ENCODE results near the gene AGAP1.
"Not testable (repeated sequence)": the region's sequence is repeated elsewhere in the genome, so short reads cannot be mapped to it uniquely, and the experiment has no call there.

AGAP1 gene

DNA sequence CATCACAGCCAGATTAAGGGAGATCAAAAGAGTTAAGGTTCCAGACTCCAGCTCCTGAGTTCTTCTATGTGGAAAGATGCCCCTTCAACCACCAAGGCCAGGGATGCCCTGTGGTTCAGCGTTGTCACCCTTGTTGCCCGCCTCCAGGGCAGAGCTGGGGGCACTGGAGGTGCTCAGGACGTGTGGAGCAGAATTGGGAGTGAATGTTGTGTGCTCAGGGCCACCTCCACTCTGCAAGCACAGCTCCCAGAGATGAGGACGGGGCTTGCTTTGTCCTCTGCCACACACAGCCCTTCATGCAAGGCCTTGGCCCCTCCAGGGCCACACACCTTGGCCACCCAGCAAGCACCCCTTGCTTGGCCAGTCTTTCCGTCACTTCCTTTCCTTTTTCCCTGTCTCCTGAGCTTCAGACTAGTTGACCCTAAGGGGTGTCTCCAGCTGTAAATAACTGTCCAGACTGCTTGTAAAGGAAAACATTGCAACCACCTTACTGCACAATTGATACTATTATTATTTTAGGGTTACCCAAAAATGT is 103.3 kb downstream of the AGAP1 start:
- Histone ChIP-seq H3K36me3 (ENCODE audit: control insufficient read depth in 1 of 2, insufficient read depth in 2 of 2, low read length in 2 of 2) (no peaks in the 10 kb centered on the region), H3K27me3 (ENCODE audit: low read depth, low read length) (no peaks in the 10 kb centered on the region), H3K27ac (ENCODE audit: low read length) (no peak overlapping the region), H3K9me3 (ENCODE audit: control insufficient read depth in 1 of 2, low read length in 2 of 2) (no peaks in the 10 kb centered on the region), H3K4me1 (ENCODE audit: control insufficient read depth in 1 of 2, insufficient read depth in 2 of 2, low read length in 2 of 2) (peaks cover 7 to 19% of the 10 kb centered on the region in 2 donors), H3K4me3 (ENCODE audit: low read depth in 1 of 2, low read length in 2 of 2) (no peak overlapping the region)

DNA sequence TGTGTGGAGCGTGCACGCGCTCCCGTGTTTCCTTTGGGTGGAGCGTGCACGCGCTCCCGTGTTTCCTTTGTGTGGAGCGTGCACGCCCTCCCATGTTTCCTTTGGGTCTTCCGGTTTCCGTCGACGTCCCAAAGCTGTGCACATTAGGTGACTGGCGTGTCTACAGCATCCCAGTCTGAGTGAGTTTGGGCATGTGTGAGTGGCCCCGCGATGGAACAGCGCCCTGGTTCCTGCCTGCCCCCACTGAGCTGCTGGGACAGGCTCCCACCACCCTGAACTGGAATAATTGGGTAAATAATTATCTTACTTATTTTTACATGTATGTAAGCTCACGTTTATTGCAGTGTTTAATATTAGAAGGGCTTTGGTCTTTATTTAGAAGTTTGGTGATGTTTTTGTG is 104.2 kb downstream of the AGAP1 start:
- no peaks in the 10 kb centered on the region for H3K9me3 ChIP-seq (ENCODE audit: control insufficient read depth in 1 of 2, low read length in 2 of 2)
- H3K27ac ChIP-seq (ENCODE audit: low read length) = no peak overlapping the region
- H3K27me3 ChIP-seq (ENCODE audit: low read depth, low read length) = no peaks in the 10 kb centered on the region
- H3K4me3 ChIP-seq (ENCODE audit: low read depth in 1 of 2, low read length in 2 of 2) = no peak overlapping the region
- H3K4me1 ChIP-seq (ENCODE audit: control insufficient read depth in 1 of 2, insufficient read depth in 2 of 2, low read length in 2 of 2) = peaks cover 7 to 19% of the 10 kb centered on the region in 2 donors
- H3K36me3 ChIP-seq (ENCODE audit: control insufficient read depth in 1 of 2, insufficient read depth in 2 of 2, low read length in 2 of 2) = no peaks in the 10 kb centered on the region

DNA sequence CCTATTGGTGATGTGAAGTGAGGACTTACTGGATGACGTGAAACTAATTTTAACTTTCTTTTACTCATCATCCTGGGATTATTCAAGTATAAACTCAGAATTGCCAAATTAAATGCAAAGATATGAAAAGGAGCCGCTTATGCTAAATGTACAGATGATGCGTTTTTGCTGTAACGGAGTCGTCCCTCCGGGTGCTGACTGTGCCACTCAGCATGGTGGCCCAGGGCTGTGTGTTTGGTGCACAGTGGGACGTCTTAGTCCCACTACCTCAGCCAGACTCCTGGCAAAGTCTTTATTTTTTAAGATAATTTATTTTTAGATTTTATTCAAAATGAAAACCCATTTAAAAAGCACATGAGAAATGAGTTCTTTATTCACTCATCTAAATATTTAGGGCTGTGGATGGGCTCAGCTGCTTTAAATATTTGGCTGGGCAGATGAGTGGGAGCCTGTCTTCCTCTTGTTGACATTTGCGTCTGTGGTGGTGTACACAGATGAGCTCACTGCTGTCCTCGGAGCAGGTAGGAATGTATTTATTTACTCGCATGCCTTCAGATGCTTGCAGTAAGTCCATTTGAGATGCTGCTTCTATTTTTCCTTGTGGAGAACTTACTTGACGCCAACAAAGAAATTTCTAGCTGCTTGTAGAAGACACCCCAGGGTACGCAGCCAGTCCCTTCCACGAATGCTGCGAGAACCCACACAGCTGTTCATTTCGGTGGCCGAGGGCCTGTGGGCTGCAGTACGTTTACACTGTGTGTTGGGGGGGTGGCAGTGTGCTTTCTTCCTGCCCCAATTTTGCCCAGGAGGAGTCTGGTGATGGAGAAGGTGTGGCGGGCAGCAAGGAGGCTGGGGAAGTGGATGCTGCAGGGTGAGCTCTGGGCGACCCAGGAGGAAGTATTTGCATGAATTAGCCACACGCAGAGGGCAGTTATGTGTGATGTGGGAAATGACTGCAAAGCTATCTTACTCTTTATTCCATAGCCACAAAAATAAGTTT is 105.0 kb downstream of the AGAP1 start:
- Histone ChIP-seq H3K4me1 (ENCODE audit: control insufficient read depth in 1 of 2, insufficient read depth in 2 of 2, low read length in 2 of 2) (peaks cover 7 to 19% of the 10 kb centered on the region in 2 donors), H3K4me3 (ENCODE audit: low read depth in 1 of 2, low read length in 2 of 2) (no peak overlapping the region), H3K9me3 (ENCODE audit: control insufficient read depth in 1 of 2, low read length in 2 of 2) (no peaks in the 10 kb centered on the region), H3K27ac (ENCODE audit: low read length) (no peak overlapping the region), H3K36me3 (ENCODE audit: control insufficient read depth in 1 of 2, insufficient read depth in 2 of 2, low read length in 2 of 2) (no peaks in the 10 kb centered on the region), H3K27me3 (ENCODE audit: low read depth, low read length) (no peaks in the 10 kb centered on the region)

DNA sequence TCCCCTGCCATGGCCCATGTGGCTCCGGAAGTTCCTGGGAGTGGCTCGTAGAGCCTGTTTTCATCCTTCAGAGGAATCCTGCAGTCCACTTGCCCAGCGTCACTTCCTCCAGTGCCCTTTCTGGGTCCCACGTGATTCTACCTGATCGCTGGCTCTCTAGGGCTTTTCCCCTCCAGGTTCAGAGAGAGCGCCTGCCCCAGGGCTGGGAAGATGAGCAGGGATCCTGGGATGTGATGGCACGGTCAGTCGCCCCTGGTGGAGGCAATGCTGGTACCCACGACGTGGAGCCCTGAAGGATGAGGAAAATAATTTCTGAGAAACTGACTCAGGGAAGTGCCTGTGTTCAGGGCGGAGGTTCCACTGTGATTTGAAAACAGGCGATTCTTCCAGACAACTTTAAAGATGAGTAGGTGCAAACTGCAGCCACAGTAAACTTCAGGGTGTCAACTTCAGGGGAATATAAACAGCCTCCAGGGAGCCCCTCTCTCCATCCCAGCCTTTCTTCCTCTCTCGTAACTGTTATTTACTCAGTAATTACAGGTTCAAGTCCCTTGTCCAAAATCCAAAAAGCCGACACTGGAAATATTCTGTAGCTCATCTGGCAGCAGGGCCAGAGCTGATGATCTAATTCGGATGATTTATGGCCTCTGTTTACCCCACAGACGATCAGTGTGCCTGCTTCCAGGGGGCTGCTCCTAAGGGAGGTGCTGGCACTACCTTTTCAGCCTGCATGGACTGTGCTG is 105.9 kb downstream of the AGAP1 start:
- Histone ChIP-seq H3K9me3 (ENCODE audit: control insufficient read depth in 1 of 2, low read length in 2 of 2) (no peaks in the 10 kb centered on the region), H3K4me1 (ENCODE audit: control insufficient read depth in 1 of 2, insufficient read depth in 2 of 2, low read length in 2 of 2) (peaks cover 7 to 19% of the 10 kb centered on the region in 2 donors), H3K4me3 (ENCODE audit: low read depth in 1 of 2, low read length in 2 of 2) (no peak overlapping the region), H3K36me3 (ENCODE audit: control insufficient read depth in 1 of 2, insufficient read depth in 2 of 2, low read length in 2 of 2) (no peaks in the 10 kb centered on the region), H3K27ac (ENCODE audit: low read length) (no peak overlapping the region), H3K27me3 (ENCODE audit: low read depth, low read length) (no peaks in the 10 kb centered on the region)

DNA sequence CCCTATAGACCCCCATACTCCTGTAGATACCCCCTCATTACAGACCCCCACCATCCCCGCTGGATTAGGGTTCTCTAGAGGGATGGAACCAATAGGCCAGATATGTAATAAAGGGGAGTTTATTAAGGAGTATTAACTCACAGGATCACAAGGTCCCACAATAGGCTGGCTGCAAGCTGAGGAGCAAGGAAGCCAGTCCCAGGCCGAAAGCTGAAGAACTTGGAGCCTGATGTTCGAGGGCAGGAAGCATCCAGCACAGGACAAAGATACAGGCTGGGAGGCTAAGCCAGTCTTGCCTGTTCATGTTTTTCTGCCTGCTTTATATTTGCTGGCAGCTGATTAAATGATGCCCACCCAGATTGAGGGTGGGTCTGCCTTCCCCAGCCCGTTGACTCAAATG is 106.6 kb downstream of the AGAP1 start:
- Histone ChIP-seq H3K27me3 (ENCODE audit: low read depth, low read length) (no peaks in the 10 kb centered on the region), H3K9me3 (ENCODE audit: control insufficient read depth in 1 of 2, low read length in 2 of 2) (no peaks in the 10 kb centered on the region), H3K36me3 (ENCODE audit: control insufficient read depth in 1 of 2, insufficient read depth in 2 of 2, low read length in 2 of 2) (no peaks in the 10 kb centered on the region), H3K27ac (ENCODE audit: low read length) (no peak overlapping the region), H3K4me3 (ENCODE audit: low read depth in 1 of 2, low read length in 2 of 2) (no peak overlapping the region), H3K4me1 (ENCODE audit: control insufficient read depth in 1 of 2, insufficient read depth in 2 of 2, low read length in 2 of 2) (peaks cover 3 to 17% of the 10 kb centered on the region in 2 donors)

DNA sequence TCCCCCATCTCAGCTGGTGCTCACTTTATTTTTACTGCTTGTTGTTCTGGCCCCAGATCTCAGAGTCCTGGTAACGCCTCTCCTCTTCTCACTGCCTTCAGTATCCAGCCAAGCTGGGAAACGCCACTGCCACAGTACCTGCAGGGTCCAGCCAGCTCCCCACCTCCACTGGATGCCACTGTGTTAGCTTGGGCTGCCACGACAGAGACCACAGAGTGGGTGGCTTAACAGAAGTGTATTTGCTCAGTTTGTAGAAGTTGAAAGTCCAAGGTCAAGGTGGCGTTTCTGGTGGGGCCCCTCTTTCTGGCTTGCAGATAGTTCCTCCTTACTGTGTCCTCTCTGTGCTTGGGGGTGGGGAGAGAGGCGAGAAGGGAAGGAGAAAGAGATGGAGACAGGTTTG is 107.1 kb downstream of the AGAP1 start:
- H3K27me3 ChIP-seq (ENCODE audit: low read depth, low read length) = no peaks in the 10 kb centered on the region
- peaks cover 0 to 22% of the 10 kb centered on the region in 2 donors for H3K4me1 ChIP-seq (ENCODE audit: control insufficient read depth in 1 of 2, insufficient read depth in 2 of 2, low read length in 2 of 2)
- H3K27ac ChIP-seq (ENCODE audit: low read length) = no peak overlapping the region

DNA sequence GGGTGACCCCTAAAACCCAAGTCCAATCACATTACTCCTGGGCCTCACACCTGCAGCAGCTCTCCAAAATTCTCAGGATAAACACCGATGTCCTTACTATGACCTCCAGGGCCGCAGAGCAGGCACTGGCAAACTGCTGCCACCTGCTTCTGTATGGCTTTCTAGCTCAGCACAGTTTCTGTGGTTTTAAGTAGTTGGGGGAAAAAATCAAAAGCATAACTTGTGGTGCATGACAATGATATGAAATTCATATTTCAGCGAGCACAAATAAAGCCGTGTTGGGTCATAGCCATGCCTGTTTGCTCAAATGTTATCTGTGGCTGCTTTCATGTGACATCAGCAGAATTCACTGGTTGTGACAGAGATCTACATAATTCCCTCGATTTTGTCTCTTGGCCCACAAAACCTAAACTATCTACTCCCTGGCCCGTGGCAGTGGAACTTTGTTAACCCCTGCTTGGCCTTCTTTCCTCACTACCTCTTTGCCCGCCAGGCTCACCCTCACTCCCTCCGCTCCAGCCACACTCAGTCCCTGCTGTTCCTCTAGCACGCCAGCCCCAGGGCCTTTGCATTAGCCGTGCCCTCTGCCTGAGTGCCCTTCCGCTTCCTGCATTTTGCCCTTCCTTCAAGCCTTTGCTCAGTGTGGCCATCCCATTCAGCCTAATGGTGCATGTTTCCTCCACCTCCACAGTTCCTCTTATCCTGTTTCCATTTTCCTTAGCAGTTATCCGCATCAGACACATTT is 108.3 kb downstream of the AGAP1 start:
- H3K36me3 ChIP-seq (ENCODE audit: control insufficient read depth in 1 of 2, insufficient read depth in 2 of 2, low read length in 2 of 2) = no peaks in the 10 kb centered on the region
- H3K4me1 ChIP-seq (ENCODE audit: control insufficient read depth in 1 of 2, insufficient read depth in 2 of 2, low read length in 2 of 2) = peaks cover 0 to 29% of the 10 kb centered on the region in 2 donors
- no peak overlapping the region for H3K4me3 ChIP-seq (ENCODE audit: low read depth in 1 of 2, low read length in 2 of 2)
- no peak overlapping the region for H3K27ac ChIP-seq (ENCODE audit: low read length)
- no peaks in the 10 kb centered on the region for H3K9me3 ChIP-seq (ENCODE audit: control insufficient read depth in 1 of 2, low read length in 2 of 2)
- no peaks in the 10 kb centered on the region for H3K27me3 ChIP-seq (ENCODE audit: low read depth, low read length)

More for the DNA sequence above, 107.1 kb downstream of the AGAP1 start:
- Histone ChIP-seq H3K4me3 (ENCODE audit: low read depth in 1 of 2, low read length in 2 of 2) (no peak overlapping the region), H3K36me3 (ENCODE audit: control insufficient read depth in 1 of 2, insufficient read depth in 2 of 2, low read length in 2 of 2) (no peaks in the 10 kb centered on the region), H3K9me3 (ENCODE audit: control insufficient read depth in 1 of 2, low read length in 2 of 2) (no peaks in the 10 kb centered on the region)

DNA sequence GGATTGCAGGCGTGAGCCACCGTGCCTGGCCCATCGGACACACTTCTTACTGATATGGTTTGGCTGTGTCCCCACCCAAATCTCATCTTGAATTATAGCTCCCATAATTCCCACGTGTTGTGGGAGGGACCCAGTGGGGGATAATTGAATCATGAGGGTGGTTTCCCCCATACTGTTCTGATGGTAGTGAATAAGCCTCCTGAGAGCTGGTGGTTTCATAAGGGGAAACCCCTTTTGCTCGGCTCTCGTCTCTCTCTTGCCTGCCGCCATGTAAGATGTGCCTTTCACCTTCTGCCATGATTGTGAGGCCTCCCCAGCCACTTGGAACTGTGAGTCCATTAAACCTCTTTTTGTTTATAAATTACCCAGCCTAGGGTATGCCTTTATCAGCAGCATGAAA is 109.1 kb downstream of the AGAP1 start:
- H3K4me1 ChIP-seq (ENCODE audit: control insufficient read depth in 1 of 2, insufficient read depth in 2 of 2, low read length in 2 of 2) = peaks cover 4 to 36% of the 10 kb centered on the region in 2 donors
- not testable (repeated sequence) for H3K4me3 ChIP-seq (ENCODE audit: low read depth in 1 of 2, low read length in 2 of 2); H3K27ac ChIP-seq (ENCODE audit: low read length); H3K36me3 ChIP-seq (ENCODE audit: control insufficient read depth in 1 of 2, insufficient read depth in 2 of 2, low read length in 2 of 2); H3K27me3 ChIP-seq (ENCODE audit: low read depth, low read length); H3K9me3 ChIP-seq (ENCODE audit: control insufficient read depth in 1 of 2, low read length in 2 of 2)

DNA sequence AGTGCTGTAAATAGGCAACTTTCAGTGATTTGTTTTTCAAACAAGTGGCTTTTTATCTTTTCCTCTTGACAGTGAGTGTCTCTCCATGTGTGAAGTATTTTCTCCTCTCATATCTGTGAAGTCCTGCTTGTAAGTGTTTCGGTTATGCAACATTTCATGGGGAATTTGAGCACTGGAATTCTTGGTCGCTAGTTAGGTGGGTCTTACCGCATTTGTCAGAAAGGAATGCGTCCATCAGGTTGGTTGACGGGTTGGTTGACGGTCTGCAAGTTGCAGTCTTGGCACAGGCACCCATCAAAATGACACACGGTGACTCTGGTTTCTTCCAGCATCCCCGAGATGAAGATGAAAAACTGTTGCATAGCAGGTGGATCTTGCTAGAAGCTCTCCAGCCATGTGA is 109.8 kb downstream of the AGAP1 start:
- no peaks in the 10 kb centered on the region for H3K9me3 ChIP-seq (ENCODE audit: control insufficient read depth in 1 of 2, low read length in 2 of 2)
- peaks cover 4 to 42% of the 10 kb centered on the region in 2 donors for H3K4me1 ChIP-seq (ENCODE audit: control insufficient read depth in 1 of 2, insufficient read depth in 2 of 2, low read length in 2 of 2)

DNA sequence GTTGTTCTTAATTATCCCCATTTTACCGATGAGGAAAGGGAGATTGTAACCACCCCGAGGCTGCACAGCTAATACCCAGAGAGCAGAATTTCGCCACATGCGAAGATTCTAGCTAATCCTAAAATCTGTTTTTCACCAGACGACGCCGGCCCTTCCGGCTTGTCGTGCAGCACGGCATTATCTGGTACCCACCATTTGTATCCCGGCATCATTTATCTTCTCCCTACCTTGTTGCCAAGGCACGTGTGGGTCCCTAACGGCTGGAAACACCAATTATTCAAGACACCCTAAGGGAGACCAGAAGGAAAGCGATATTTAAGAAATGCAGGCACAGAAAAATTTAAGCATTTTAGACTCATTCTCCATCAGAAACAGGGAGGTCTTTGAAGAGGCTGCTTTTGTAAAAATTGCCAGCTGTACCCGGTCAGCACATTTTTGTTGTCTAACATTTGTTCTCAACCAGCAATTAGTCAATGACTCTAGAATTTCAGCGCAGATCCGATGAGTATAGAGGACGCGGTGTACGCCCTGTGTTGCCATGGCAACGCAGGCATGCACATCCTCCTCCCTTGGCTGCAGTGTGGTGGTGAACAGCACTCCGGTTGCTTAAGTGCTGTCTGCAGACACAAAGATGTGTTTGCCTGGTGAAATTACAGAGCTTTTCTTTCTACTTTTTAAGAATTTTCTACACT is 111.6 kb downstream of the AGAP1 start:
- peaks cover 4 to 27% of the 10 kb centered on the region in 2 donors for H3K4me1 ChIP-seq (ENCODE audit: control insufficient read depth in 1 of 2, insufficient read depth in 2 of 2, low read length in 2 of 2)
- H3K27me3 ChIP-seq (ENCODE audit: low read depth, low read length) = no peaks in the 10 kb centered on the region
- no peak overlapping the region for H3K4me3 ChIP-seq (ENCODE audit: low read depth in 1 of 2, low read length in 2 of 2)
- H3K36me3 ChIP-seq (ENCODE audit: control insufficient read depth in 1 of 2, insufficient read depth in 2 of 2, low read length in 2 of 2) = no peaks in the 10 kb centered on the region
- no peaks in the 10 kb centered on the region for H3K9me3 ChIP-seq (ENCODE audit: control insufficient read depth in 1 of 2, low read length in 2 of 2)
- no peak overlapping the region for H3K27ac ChIP-seq (ENCODE audit: low read length)

More for the DNA sequence above, 109.8 kb downstream of the AGAP1 start:
- no peaks in the 10 kb centered on the region for H3K27me3 ChIP-seq (ENCODE audit: low read depth, low read length)
- H3K27ac ChIP-seq (ENCODE audit: low read length) = no peak overlapping the region
- H3K4me3 ChIP-seq (ENCODE audit: low read depth in 1 of 2, low read length in 2 of 2) = no peak overlapping the region
- H3K36me3 ChIP-seq (ENCODE audit: control insufficient read depth in 1 of 2, insufficient read depth in 2 of 2, low read length in 2 of 2) = no peaks in the 10 kb centered on the region

Data from muscle layer of duodenum (tissue), 2 donors.